SK-N-SH (cell line): ENCODE measurements around the gene DAB1. TPM values are rescaled to one million over a fixed set of nuclear protein-coding genes. Genes with fewer than 3 reads are reported as not detected.

Source experiments
- CTCF ChIA-PET: fragments of 300-600, 350-600 bp; formaldehyde crosslinking; extraction: SDS; loops from one replicate; lab custom pipeline; 2021; lab: Yijun Ruan, JAX
- POLR2A ChIA-PET: fragments of 350-600 bp; sonication (Branson Sonifier 250); formaldehyde crosslinking; extraction: SDS; loops from one replicate; lab custom pipeline; 2020; ENCODE audit warnings: antibody characterized with exemption, inconsistent platforms; lab: Yijun Ruan, JAX
- DNase-seq: peaks from one replicate; pipeline ENCODE4 v3.0.0; 2012
- H2AFZ ChIP-seq: fragments of 200-600 bp; sonication (generic); 2 replicates; pipeline ENCODE4 v1.8.1; 2016; ENCODE audit warnings: antibody characterized with exemption, mild to moderate bottlenecking, low read depth
- H3F3A ChIP-seq: fragments of 200-600 bp; sonication (generic); replicated peaks from 2 replicates; pipeline ENCODE3; 2016; ENCODE audit warnings: antibody characterized with exemption, mild to moderate bottlenecking; ENCODE audit not compliant: insufficient read depth
- H3K27ac ChIP-seq, 2 experiments: fragments of 200-500 bp in 1 of 2; fragments of 200-600 bp in 1 of 2; sonication (Bioruptor generic) in 1 of 2; sonication (generic), shearing (Covaris generic) in 1 of 2; 2 replicates each; pipeline versions ENCODE4 v1.5.1 to v1.6.1; 2014 to 2016; ENCODE audit warnings: low read depth in 2 of 2, inconsistent platforms in 1 of 2, low read length in 1 of 2, mild to moderate bottlenecking in 1 of 2, mixed read lengths in 1 of 2
- H3K27me3 ChIP-seq: fragments of 200-600 bp; sonication (generic), shearing (Covaris generic); 2 replicates; pipeline ENCODE4 v1.6.1; 2016; ENCODE audit warnings: mixed run types; ENCODE audit not compliant: insufficient read depth
- H3K36me3 ChIP-seq, 2 experiments: fragments of 200-500 bp in 1 of 2; fragments of 200-600 bp in 1 of 2; sonication (Bioruptor generic) in 1 of 2; sonication (generic) in 1 of 2; replicated peaks in 1 of 2; 2 replicates each; pipeline versions ENCODE3 to v1.5.1; 2014 to 2016; ENCODE audit warnings: low read length in 1 of 2, mild to moderate bottlenecking in 1 of 2; ENCODE audit not compliant: insufficient read depth in 2 of 2, control insufficient read depth in 1 of 2
- H3K4me1 ChIP-seq, 2 experiments: fragments of 200-500 bp in 1 of 2; fragments of 200-600 bp in 1 of 2; sonication (Bioruptor generic) in 1 of 2; sonication (generic), shearing (Covaris generic) in 1 of 2; 2 replicates each; pipeline versions ENCODE4 v1.5.1 to v1.6.1; 2014 to 2016; ENCODE audit warnings: low read depth in 1 of 2, low read length in 1 of 2, mixed run types in 1 of 2; ENCODE audit not compliant: insufficient read depth in 2 of 2, control insufficient read depth in 1 of 2
- H3K4me2 ChIP-seq: fragments of 200-600 bp; sonication (generic), shearing (Covaris generic); 2 replicates; pipeline ENCODE4 v1.6.1; 2017; ENCODE audit warnings: mixed run types
- H3K4me3 ChIP-seq, 2 experiments: fragments of 200-500 bp in 1 of 2; fragments of 200-600 bp in 1 of 2; sonication (Bioruptor generic) in 1 of 2; sonication (generic), shearing (Covaris generic) in 1 of 2; 2 replicates each; pipeline versions ENCODE4 v1.5.1 to v1.8.1; 2014 to 2016; ENCODE audit warnings: low read depth in 2 of 2, inconsistent platforms in 1 of 2, low read length in 1 of 2, mild to moderate bottlenecking in 1 of 2, mixed read lengths in 1 of 2, moderate library complexity in 1 of 2
- H3K79me2 ChIP-seq: fragments of 200-600 bp; sonication (generic); 2 replicates; pipeline ENCODE4 v1.8.1; 2017; ENCODE audit warnings: mild to moderate bottlenecking; ENCODE audit not compliant: insufficient read depth
- H3K9ac ChIP-seq: fragments of 200-600 bp; sonication (generic); 2 replicates; pipeline ENCODE4 v1.6.1; 2017; ENCODE audit warnings: mixed run types
- H3K9me2 ChIP-seq: fragments of 200-600 bp; sonication (generic); 2 replicates; pipeline ENCODE4 v1.6.1; 2017; ENCODE audit warnings: mixed run types
- H3K9me3 ChIP-seq: fragments of 200-600 bp; sonication (generic); 2 replicates; pipeline ENCODE4 v1.6.1; 2017; ENCODE audit warnings: mixed run types, mild to moderate bottlenecking, moderate library complexity
- H4K20me1 ChIP-seq: fragments of 200-600 bp; sonication (generic); 2 replicates; pipeline ENCODE4 v1.6.1; 2017; ENCODE audit warnings: mild to moderate bottlenecking, mixed run types; ENCODE audit not compliant: insufficient read depth
- EP300 ChIP-seq, 2 experiments: IDR thresholded peaks; 2 replicates each; pipeline versions ENCODE4 v1.4.0 to v1.6.1; 2012; ENCODE audit warnings: borderline replicate concordance in 1 of 2, low read depth in 1 of 2, low read length in 1 of 2
- IRF3 ChIP-seq: fragments of 150-350 bp; IDR thresholded peaks from 2 replicates; pipeline ENCODE4 v1.6.1; 2016; ENCODE audit warnings: mild to moderate bottlenecking, low read depth, low read length
- JUND ChIP-seq: IDR thresholded peaks from 2 replicates; pipeline ENCODE4 v1.4.0; 2012
- MEF2A ChIP-seq: IDR thresholded peaks from 2 replicates; pipeline ENCODE4 v1.4.0; 2012; ENCODE audit warnings: low read depth, borderline replicate concordance
- NFIC ChIP-seq: IDR thresholded peaks from 2 replicates; pipeline ENCODE4 v1.4.0; 2012; ENCODE audit warnings: borderline replicate concordance
- REST ChIP-seq: IDR thresholded peaks from 2 replicates; pipeline ENCODE4 v1.6.1; 2012; ENCODE audit warnings: mild to moderate bottlenecking, low read depth, low read length, moderate library complexity
- RFX5 ChIP-seq: IDR thresholded peaks from 2 replicates; pipeline ENCODE4 v1.6.1; 2012; ENCODE audit warnings: mild to moderate bottlenecking, improper control_type of control experiment, low read length
- TCF12 ChIP-seq: IDR thresholded peaks from 2 replicates; pipeline ENCODE4 v1.4.0; 2012
- USF1 ChIP-seq: IDR thresholded peaks from 2 replicates; pipeline ENCODE4 v1.4.0; 2012; ENCODE audit warnings: low read depth, borderline replicate concordance
- USF2 ChIP-seq: fragments of 150-350 bp; IDR thresholded peaks from 2 replicates; pipeline ENCODE4 v1.6.1; 2017; ENCODE audit warnings: antibody characterized with exemption, low read length, low read depth, borderline replicate concordance
- WGBS: methylation state at CpG from one replicate; pipeline ENCODE4 v1.1.6; 2017; ENCODE audit warnings: low lambda C conversion rate; 5-methylcytosine and 5-hydroxymethylcytosine counted together
- polyA plus RNA-seq, 3 experiments: library from polyadenylated mRNA; depleted of rRNA; stranded (reverse); fragments of >200 nt; gene quantifications; 2 replicates each; pipeline ENCODE4 v1.2.3, GENCODE V29; 2012

DAB1 gene
- polyA plus RNA-seq, 1 of the 3 experiments (the other 2 are of a cell fraction) = 2.9 TPM

GRCh38 chr1:57040811-57041210 is 383.0 kb downstream of the DAB1 start (continued):
- no peak for TF ChIP-seq USF1
- TF ChIP-seq USF2 = no peak
- TF ChIP-seq JUND = no peak
- no peak for TF ChIP-seq RFX5
- no peak for TF ChIP-seq NFIC
- no peak for TF ChIP-seq TCF12
- TF ChIP-seq IRF3 = no peak
- TF ChIP-seq MEF2A = no peak

GRCh38 chr1:57036641-57037579 is 386.9 kb downstream of the DAB1 start:
- ChIA-PET POLR2A (no interaction called here), CTCF (interaction anchor here (0.6 to 0.8 kb wide), 2 partner anchors 43 to 1112 kb away, joined by 3 read pairs; no protein-coding TSS in a partner anchor)
- Histone ChIP-seq H4K20me1 (no peaks in the 10 kb centered on the region), H3K27me3 (no peaks in the 10 kb centered on the region), H3F3A (peaks cover 6% of the 10 kb centered on the region), H3K4me2 (peak overlapping the region; percentile 29; the same call in 1 of the 2 replicates), H3K9ac (no peak overlapping the region), H3K4me3 (no peak overlapping the region), H3K9me2 (no peaks in the 10 kb centered on the region), H3K9me3 (no peaks in the 10 kb centered on the region), H3K4me1 (no peaks in the 10 kb centered on the region), H3K27ac (peak overlapping the region in 1 of 2 experiments; percentile 82; a peak in 2 of 4 replicates), H3K36me3 (no peaks in the 10 kb centered on the region), H2AFZ (peak overlapping the region; percentile 1; the same call in 1 of the 2 replicates), H3K79me2 (no peaks in the 10 kb centered on the region)
- no peak for TF ChIP-seq EP300 (IDR thresholded peaks at IDR 0.05; ENCODE audit: borderline replicate concordance in 1 of 2, low read depth in 1 of 2, low read length in 1 of 2)
- TF ChIP-seq REST = no peak
- TF ChIP-seq IRF3 = no peak
- TF ChIP-seq USF2 = no peak
- 69% methylated on average over 4 of the region's 4 CpGs for WGBS
- DNase-seq = no peak
